ENCODE results near the gene ANKS1B. TPM values are rescaled to one million over a fixed set of nuclear protein-coding genes. Genes with fewer than 3 reads are reported as not detected.

ANKS1B gene
- total and polyA plus RNA-seq, 4 donors, result 0.03 to 3.4 (median 0.53) TPM

DNA sequence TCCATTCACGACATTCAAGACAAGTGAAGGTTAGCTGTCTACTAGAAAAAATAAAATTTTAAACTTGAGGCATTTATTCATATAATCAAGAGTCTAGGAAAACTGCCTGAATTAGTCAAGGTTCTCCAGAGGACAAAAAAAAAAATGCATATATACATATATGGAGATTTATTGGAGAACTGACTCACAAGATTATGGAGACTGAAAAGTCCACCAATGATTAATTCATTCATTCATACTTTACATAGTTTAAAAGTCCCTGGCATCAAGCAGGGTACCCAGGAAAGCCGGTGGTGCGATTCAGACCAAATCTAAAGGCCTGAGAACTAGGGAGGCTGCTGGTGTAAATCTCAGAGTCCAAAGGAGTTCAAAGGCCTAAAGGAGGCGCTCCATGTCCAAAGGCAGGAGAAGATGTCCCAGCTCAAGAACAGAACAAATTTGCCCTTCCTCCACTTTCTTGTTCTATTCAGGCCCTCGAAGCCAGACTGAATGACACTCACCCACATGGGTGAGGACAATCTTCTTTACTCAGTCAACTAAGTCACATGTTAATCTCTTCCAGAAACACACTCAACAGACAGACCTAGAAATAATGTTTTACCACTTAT lies 64.3 kb downstream of the ANKS1B start:
- Histone ChIP-seq H3K36me3 (ENCODE audit: control insufficient read depth in 4 of 4, insufficient read depth in 3 of 4, low read depth in 1 of 4, low read length in 3 of 4) (no peaks in the 10 kb centered on the region), H3K9me3 (ENCODE audit: control insufficient read depth in 4 of 4, low read length in 3 of 4) (no peaks in the 10 kb centered on the region), H3K4me3 (ENCODE audit: low read depth in 1 of 3, low read length in 3 of 3) (no peak overlapping the region), H3K27me3 (ENCODE audit: control insufficient read depth in 4 of 4, insufficient read depth in 4 of 4, low read length in 3 of 4) (no peaks in the 10 kb centered on the region), H3K4me1 (ENCODE audit: control insufficient read depth in 4 of 4, insufficient read depth in 4 of 4, low read length in 3 of 4) (no peaks in the 10 kb centered on the region), H3K9ac (ENCODE audit: low read depth in 1 of 2, low read length in 2 of 2) (no peak overlapping the region), H3K27ac (ENCODE audit: low read depth in 1 of 2, low read length in 2 of 2) (no peak overlapping the region)
- no peak for DNase-seq (ENCODE audit: low spot score)
- 88% methylated on average over 5 of the region's 5 CpGs for WGBS
- no peak for TF ChIP-seq TAF1 (conservative IDR thresholded peaks at IDR 0.05)
- TF ChIP-seq, protein P1, sequence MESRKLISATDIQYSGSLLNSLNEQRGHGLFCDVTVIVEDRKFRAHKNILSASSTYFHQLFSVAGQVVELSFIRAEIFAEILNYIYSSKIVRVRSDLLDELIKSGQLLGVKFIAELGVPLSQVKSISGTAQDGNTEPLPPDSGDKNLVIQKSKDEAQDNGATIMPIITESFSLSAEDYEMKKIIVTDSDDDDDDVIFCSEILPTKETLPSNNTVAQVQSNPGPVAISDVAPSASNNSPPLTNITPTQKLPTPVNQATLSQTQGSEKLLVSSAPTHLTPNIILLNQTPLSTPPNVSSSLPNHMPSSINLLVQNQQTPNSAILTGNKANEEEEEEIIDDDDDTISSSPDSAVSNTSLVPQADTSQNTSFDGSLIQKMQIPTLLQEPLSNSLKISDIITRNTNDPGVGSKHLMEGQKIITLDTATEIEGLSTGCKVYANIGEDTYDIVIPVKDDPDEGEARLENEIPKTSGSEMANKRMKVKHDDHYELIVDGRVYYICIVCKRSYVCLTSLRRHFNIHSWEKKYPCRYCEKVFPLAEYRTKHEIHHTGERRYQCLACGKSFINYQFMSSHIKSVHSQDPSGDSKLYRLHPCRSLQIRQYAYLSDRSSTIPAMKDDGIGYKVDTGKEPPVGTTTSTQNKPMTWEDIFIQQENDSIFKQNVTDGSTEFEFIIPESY (IDR thresholded peaks at IDR 0.05), result no peak
- no peak for TF ChIP-seq HNF4A (conservative IDR thresholded peaks at IDR 0.05)
- no peak for TF ChIP-seq RXRA (IDR thresholded peaks at IDR 0.05)
- TF ChIP-seq EGR1 (IDR thresholded peaks at IDR 0.05; ENCODE audit: low read depth in 2 of 2), result no peak
- TF ChIP-seq YY1 (IDR thresholded peaks at IDR 0.05), result no peak
- no peak for TF ChIP-seq FOXA1 (IDR thresholded peaks at IDR 0.05)
- TF ChIP-seq RAD21 (IDR thresholded peaks at IDR 0.05), result no peak
- no peak for TF ChIP-seq GABPA (IDR thresholded peaks at IDR 0.05 in 1 of 2, conservative IDR thresholded peaks at IDR 0.05 in 1 of 2)
- TF ChIP-seq, protein P2, sequence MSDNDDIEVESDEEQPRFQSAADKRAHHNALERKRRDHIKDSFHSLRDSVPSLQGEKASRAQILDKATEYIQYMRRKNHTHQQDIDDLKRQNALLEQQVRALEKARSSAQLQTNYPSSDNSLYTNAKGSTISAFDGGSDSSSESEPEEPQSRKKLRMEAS (IDR thresholded peaks at IDR 0.05), result no peak
- TF ChIP-seq NR2F2 (IDR thresholded peaks at IDR 0.05), result no peak
- TF ChIP-seq SP1 (IDR thresholded peaks at IDR 0.05), result no peak
- TF ChIP-seq, protein P3, sequence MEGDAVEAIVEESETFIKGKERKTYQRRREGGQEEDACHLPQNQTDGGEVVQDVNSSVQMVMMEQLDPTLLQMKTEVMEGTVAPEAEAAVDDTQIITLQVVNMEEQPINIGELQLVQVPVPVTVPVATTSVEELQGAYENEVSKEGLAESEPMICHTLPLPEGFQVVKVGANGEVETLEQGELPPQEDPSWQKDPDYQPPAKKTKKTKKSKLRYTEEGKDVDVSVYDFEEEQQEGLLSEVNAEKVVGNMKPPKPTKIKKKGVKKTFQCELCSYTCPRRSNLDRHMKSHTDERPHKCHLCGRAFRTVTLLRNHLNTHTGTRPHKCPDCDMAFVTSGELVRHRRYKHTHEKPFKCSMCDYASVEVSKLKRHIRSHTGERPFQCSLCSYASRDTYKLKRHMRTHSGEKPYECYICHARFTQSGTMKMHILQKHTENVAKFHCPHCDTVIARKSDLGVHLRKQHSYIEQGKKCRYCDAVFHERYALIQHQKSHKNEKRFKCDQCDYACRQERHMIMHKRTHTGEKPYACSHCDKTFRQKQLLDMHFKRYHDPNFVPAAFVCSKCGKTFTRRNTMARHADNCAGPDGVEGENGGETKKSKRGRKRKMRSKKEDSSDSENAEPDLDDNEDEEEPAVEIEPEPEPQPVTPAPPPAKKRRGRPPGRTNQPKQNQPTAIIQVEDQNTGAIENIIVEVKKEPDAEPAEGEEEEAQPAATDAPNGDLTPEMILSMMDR (IDR thresholded peaks at IDR 0.05; ENCODE audit: low read depth, low read length, missing input control), result no peak
- no peak for TF ChIP-seq JUND (IDR thresholded peaks at IDR 0.05)
- no peak for TF ChIP-seq HNF4G (IDR thresholded peaks at IDR 0.05)
- TF ChIP-seq, protein P4, sequence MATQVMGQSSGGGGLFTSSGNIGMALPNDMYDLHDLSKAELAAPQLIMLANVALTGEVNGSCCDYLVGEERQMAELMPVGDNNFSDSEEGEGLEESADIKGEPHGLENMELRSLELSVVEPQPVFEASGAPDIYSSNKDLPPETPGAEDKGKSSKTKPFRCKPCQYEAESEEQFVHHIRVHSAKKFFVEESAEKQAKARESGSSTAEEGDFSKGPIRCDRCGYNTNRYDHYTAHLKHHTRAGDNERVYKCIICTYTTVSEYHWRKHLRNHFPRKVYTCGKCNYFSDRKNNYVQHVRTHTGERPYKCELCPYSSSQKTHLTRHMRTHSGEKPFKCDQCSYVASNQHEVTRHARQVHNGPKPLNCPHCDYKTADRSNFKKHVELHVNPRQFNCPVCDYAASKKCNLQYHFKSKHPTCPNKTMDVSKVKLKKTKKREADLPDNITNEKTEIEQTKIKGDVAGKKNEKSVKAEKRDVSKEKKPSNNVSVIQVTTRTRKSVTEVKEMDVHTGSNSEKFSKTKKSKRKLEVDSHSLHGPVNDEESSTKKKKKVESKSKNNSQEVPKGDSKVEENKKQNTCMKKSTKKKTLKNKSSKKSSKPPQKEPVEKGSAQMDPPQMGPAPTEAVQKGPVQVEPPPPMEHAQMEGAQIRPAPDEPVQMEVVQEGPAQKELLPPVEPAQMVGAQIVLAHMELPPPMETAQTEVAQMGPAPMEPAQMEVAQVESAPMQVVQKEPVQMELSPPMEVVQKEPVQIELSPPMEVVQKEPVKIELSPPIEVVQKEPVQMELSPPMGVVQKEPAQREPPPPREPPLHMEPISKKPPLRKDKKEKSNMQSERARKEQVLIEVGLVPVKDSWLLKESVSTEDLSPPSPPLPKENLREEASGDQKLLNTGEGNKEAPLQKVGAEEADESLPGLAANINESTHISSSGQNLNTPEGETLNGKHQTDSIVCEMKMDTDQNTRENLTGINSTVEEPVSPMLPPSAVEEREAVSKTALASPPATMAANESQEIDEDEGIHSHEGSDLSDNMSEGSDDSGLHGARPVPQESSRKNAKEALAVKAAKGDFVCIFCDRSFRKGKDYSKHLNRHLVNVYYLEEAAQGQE (IDR thresholded peaks at IDR 0.05), result no peak
